Activated CD4-positive, alpha-beta T cell treated with anti-CD3 and anti-CD28 coated beads for 48 hours (primary cell): ENCODE measurements around the gene RELN.

Experiments
- DNase-seq: peaks from one replicate; pipeline ENCODE4 v3.0.0-alpha.2; 2020

RELN gene

GRCh38 chr7:103889451-103889850, 100.0 kb downstream of the RELN start:
- no peak for DNase-seq

DNA sequence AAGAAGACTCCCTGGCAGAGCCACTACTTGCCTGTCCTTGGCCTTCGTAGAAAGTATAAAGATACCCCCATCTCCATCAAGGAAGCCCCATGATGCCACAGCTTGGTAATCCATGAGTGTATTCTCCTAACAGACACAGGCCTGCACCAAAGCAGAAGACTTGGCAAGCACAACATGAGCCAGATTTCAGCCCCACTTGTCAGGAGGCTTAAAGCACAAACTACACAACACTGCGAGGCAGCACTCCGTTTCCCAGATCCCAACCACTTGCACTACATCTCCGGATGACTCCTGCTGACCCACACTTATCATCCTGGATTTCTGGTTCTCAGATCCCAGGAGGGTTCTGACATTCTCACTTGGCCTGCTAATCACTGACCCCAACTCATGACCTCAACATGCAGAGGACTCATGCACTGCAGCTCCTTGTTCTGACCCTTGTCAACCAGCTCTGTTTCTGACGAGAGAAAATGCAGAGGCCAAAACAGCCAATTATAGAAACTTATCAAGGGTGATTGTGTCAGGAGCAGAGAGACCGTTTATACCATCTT, 100.8 kb downstream of the RELN start:
- no peak for DNase-seq

DNA sequence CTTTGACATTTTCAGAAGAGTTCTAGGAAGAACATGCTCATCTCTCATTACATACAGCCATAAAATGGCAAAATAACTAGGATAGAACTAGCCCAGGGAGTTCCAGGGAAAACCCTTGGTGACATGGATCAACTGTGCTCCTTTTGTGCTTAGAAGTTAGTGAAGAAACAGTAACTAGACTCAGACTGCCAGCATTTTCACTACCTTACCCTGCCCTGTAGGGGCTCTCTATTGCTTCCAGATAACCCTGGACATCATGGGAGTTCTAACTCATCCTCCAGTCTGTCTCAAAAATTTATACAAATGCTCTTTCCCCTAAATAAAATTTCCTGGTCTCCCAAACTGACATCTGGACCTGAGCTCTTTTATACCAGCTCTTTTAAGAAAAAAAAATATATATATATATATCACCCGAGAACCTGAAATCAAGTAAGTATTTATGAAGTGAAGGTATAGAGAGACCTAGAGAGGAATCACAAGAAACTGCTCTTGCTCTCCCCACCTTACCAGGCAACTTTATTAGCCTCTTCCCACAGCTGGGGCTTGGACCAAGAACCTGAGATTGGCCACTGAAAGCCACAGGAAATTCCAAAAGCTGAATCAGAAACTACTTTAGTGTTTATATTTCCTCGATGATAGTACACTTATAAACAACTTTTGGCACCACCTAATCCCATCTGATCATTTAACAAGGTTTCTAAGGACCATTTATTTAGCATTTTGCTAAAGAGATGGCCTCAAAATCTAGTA, 101.4 kb downstream of the RELN start:
- no peak for DNase-seq

- no peak for DNase-seq
These were observed 102.4 kb downstream of the RELN start for GRCh38 chr7:103887050-103887449.

- no peak for DNase-seq
These were observed 109.4 kb downstream of the RELN start for GRCh38 chr7:103879928-103880600.

DNA sequence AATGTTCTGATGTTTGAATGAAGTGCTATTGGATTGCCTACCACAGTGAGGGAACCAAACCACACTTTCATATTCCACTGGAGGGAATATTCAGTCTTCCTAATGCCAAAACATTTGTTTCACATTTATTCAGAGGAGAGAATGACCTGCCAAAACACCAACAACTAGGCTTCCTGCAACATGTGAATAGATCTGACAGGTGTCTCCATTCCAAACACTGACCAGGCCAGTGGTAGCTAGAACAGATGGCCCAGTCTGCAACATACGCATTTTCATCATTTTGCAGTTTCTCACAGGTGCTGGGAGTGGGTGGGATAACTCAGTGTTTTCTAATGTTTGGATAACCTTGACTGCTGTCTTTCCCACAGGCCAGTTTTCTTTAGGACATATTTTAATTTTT, 110.0 kb downstream of the RELN start:
- no peak for DNase-seq

DNA sequence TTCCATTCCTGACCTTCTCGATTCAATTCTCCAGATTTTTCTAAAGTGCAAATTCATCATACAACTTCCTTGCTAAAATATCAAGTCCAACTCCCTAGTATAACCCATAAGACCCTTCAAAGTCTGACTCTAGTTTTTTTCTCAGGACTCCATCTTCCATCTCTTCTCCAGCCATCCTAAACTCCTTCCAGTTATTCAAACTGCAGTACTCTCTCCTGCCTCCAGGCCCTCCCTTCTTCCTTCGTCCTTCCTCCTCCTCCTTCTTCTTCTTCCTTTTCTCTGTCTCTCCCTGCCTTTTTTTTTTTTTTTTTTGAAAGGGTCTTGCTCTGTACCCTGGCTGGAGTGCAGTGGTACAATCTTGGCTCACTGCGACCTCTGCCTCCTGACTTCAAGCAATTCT, 111.9 kb downstream of the RELN start:
- DNase-seq, result no peak

- DNase-seq, result no peak
These were observed 113.7 kb downstream of the RELN start for GRCh38 chr7:103875718-103876117.

DNA sequence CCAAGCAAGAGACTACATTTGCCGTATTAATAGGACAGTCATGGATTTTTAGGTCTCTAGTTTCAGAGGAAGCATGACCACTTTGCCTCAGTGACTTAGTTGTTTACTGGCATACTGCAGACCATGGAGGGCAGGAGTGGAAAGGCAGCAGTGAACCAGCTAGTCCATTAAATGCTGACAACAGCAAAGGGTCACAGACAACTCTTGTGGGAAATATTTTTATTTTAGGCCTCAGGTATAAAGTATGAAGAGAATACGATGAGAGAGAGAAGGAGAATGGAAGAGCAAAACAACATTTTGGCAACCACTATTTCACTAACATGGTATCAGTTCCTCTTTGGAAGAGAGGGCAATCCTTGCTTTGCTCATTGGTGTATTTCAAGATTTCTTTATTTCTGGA, 118.0 kb downstream of the RELN start:
- DNase-seq, result no peak

DNA sequence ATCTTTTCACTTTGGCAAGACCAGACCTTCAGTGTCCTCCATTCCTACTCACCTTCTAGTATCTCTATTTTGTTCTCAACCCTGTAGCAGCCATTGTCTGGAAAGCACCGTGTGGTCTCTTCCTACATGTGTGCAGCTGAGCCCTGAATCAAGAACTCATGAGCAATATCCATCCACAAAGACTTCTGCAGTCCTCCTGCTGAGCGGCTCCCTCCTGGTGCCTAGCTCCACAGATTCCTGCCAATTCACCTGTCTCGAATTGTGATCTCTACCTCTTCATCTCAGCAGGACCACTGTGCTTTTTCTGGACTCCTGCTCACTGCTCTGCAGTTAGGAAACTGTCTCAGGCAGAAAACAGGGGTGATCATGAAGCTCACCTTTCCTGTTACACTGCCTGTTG, 118.8 kb downstream of the RELN start:
- no peak for DNase-seq

DNA sequence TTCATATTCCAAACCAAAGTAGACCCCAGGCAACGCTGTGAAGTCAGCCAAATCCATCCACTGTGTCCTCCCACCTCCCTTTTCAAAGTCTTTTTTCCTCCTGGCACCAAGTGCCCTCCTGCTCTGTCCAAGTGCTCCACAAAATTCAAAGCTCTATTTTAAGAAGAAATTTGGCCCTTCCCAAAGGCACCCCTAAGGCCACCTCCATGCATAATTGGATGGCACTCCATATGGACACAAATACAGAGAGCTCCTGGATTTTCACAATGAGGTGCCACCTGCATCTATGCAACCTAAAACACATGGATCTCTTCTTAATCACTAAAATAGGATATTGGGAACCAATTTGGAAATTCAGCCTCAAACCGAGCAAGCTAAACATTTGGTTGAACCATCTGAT, 121.6 kb downstream of the RELN start:
- no peak for DNase-seq

GRCh38 chr7:103866919-103867318, 122.5 kb downstream of the RELN start:
- no peak for DNase-seq

DNA sequence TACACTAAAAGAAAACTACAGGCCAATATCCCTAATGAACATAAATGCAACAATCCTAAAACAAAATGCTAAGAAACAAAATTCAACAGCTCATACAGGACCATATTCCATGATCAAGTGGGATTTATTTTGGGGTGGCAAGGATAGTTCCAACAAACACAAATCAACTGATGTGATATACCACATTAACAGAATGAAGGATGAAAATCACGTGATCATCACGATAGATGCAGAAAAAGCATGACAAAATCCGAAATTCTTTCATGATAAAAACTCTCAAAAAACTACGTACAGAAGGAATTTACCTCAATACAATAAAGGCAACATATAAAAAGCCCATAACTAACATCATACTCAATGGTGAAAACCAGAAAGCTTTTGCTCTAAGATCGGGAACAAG, 124.0 kb downstream of the RELN start:
- DNase-seq, result no peak

DNA sequence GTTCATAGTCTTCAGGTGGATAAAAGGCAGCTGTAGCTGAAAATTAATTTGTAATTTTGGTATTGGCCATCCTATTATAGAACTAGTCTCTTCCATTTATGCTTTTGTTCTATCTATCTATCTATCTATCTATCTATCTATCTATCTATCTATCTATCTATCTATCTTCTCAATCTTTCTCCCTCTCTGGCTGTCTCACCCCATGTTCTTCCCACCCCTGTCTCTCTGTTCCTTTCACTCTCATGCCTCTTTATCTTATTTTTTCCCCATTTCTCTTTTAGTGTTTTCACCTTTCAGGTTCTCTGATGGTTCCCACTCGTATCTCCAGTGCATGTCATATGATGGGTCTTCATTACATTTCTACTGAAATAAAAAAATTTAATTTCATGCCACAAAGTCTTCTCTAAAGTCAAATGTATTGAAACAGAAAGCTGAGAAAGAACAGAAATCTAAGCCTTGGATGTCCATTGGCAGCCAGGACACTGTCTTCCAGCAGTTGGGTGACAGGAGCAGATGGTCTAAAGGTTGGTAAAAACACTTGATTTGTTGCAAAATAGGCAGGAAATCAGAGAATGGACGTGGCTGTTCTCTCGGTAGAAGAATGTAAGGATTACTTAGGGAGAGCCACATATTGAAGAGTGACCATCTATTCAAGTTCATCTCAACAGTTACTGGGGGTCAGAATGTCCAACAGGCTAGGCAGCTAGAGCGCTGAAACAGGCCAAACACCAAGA, 127.0 kb downstream of the RELN start:
- no peak for DNase-seq

DNA sequence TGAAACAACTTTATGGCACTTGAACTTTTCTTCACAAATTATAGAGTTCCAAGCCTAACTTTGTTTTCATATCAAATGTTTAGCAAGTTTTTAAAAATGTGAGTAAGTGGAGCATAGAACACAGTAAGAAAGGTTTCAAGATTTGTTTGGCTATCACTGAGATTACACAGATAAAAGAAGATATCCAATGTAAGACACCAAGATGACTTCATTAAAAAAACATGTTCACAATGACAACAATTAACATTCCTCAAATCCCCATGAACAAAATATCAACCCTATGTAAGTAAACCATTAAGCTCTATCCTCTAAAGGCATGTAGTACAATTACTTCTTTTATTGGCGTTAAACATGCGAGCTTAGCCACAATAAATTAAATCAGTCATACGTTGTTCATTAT, 129.7 kb downstream of the RELN start:
- no peak for DNase-seq

DNA sequence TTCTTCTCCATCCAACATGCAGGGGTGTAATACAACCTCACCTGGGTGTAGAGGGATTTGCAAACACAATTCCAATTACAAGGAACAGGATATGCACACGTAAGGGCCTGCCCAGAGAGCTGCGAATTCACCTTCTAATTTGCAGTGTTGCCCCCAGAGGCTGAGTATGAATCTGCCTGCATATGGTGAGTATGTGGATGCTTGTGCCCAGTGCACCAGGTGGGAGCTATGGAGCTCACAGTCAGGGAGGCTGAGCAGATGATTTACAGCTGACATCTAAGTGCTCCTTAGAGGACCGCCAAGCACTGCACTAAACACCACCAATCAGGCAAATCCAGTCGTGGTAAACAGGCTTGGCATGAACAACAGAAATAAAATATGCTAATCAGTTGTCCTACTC, 132.0 kb downstream of the RELN start:
- no peak for DNase-seq

DNA sequence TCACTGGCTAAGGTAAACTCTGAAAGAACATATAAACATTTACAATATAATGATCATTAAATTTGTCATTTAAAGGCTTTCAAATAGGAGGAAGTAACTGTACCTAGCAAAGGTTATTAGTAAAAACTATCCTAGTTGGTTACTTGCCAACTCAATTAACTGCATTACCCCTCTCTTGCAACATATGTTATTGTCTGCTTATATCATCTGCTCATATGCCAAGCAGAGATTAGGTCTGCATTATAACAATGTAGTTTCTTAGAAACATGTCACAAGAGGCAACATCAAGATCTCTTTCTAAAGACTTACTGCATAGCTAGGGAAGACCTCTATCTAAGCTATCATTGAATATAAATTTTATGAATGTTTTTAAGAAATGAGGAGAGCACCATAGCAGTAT, 132.5 kb downstream of the RELN start:
- no peak for DNase-seq

GRCh38 chr7:103855671-103856070, 133.8 kb downstream of the RELN start:
- DNase-seq, result no peak

DNA sequence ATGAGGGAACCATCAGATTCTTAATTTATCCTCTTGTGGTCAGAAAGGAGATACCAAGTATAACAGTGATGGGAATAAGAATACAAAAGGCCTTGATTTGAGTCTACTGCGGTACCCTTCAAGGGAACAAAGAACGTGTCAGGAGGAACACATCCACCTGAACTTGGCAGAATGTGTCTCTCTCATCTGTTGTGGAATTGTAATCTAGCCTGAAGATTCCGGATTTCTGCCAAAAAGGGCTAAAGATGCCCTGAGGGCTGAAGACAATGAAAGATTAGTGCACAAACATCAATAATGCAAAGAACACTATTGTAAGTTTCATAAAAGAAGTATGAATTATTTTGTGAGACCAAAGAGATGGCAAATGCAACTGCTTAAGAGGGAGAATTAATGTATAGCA, 134.8 kb downstream of the RELN start:
- no peak for DNase-seq

DNA sequence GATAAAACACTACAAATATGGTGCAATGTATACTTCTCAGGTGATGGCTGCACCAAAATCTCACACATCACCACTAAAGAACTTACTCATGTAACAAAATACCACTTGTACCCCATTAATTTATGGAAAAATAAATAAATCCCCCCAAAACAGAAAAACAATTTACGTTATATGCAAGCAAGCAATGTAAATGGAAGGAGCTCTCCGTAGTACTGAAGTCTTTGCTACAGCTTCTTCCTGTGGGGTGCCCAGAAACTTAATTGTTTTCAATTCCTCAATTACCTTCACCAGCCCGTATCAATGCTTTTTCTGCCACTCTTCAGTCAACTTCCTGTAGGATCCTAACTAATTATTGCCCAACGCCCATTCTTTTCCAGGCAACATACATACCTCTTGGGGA, 138.1 kb downstream of the RELN start:
- DNase-seq, result no peak

- DNase-seq, result no peak
These were observed 145.6 kb downstream of the RELN start for GRCh38 chr7:103843689-103844480.

- no peak for DNase-seq
These were observed 156.1 kb downstream of the RELN start for GRCh38 chr7:103833401-103833800.

DNA sequence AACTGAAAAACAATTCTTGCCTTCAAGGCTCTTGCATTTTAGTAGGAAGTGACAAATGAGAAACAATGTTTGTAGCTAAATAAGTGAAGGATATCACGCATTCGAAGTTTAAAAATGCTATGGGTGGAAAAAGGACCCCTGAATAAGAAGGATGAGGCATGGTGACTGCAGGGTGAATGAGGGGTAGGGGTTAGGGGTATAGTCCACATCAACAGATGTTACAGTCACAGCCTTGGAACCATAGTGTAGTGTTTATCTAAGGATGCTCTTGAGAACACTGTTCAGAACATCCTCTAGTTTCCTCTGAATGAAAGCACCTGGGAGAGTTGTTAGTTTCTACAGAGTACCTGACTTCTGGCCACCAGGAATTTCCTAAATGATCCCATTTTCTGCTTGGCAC, 157.0 kb downstream of the RELN start:
- DNase-seq, result no peak
